Naive thymus-derived CD4-positive, alpha-beta T cell (primary cell): ENCODE results near the gene CSF2. TPM values are rescaled to one million over a fixed set of nuclear protein-coding genes. Genes with fewer than 3 reads are reported as not detected.

Experiments used
- ATAC-seq: fragments of 150-1000 bp; cut with Tn5 transposase; 2 replicates; pipeline ENCODE4 v1.10.0; 2021; ENCODE audit warnings: mild to moderate bottlenecking, moderate library complexity
- CTCF ChIA-PET: fragments of 350-600 bp; sonication (Branson Sonifier 250); formaldehyde crosslinking; loops from one replicate; lab custom pipeline; 2021; ENCODE audit warnings: antibody characterized with exemption; lab: Charles Lee
- POLR2A ChIA-PET: fragments of 350-600 bp; sonication (Branson Sonifier 250); formaldehyde crosslinking; loops from one replicate; lab custom pipeline; 2021; ENCODE audit warnings: antibody characterized with exemption, inconsistent platforms; lab: Charles Lee
- DNase-seq, 9 donors: peaks; one replicate each; pipeline versions ENCODE4 v3.0.0 to v3.0.0-alpha.2; 2020 to 2022; ENCODE audit warnings: mixed read lengths in 1 of 9
- H3K27ac ChIP-seq: one replicate; pipeline ENCODE4 v1.7.0; 2013; ENCODE audit warnings: mild to moderate bottlenecking, low read depth, low read length, moderate library complexity
- H3K27me3 ChIP-seq, 2 donors: one replicate each; pipeline ENCODE4 v1.7.0; 2013; ENCODE audit warnings: low read length in 2 of 2, mild to moderate bottlenecking in 2 of 2, moderate library complexity in 2 of 2; ENCODE audit not compliant: control insufficient read depth in 2 of 2, insufficient read depth in 2 of 2
- H3K36me3 ChIP-seq, 3 experiments: 1 replicate in 2 of 3; 2 replicates in 1 of 3; pipeline ENCODE4 v1.7.0; 2013; ENCODE audit warnings: low read length in 3 of 3, mild to moderate bottlenecking in 3 of 3, moderate library complexity in 1 of 3; ENCODE audit not compliant: insufficient read depth in 3 of 3, control insufficient read depth in 2 of 3
- H3K4me1 ChIP-seq, 2 donors: one replicate each; pipeline ENCODE4 v1.7.0; 2013; ENCODE audit warnings: low read length in 2 of 2, mild to moderate bottlenecking in 2 of 2, moderate library complexity in 1 of 2; ENCODE audit not compliant: control insufficient read depth in 2 of 2, insufficient read depth in 2 of 2
- H3K4me3 ChIP-seq: 2 replicates; pipeline ENCODE4 v1.7.0; 2013; ENCODE audit warnings: mild to moderate bottlenecking, low read length
- H3K9me3 ChIP-seq, 3 experiments: 1 replicate in 2 of 3; 2 replicates in 1 of 3; pipeline ENCODE4 v1.7.0; 2013; ENCODE audit warnings: low read length in 3 of 3; ENCODE audit not compliant: control insufficient read depth in 2 of 3
- H3K27ac Mint-ChIP-seq, 9 donors: one replicate each; pipeline ENCODE4 v1.8.0; 2020 to 2022; ENCODE audit warnings: mixed read lengths in 9 of 9, mild to moderate bottlenecking in 8 of 9, moderate library complexity in 5 of 9, inconsistent platforms in 2 of 9
- H3K27me3 Mint-ChIP-seq, 5 donors: one replicate each; pipeline ENCODE4 v1.8.0; 2021 to 2022; ENCODE audit warnings: mixed read lengths in 5 of 5, mild to moderate bottlenecking in 1 of 5
- H3K36me3 Mint-ChIP-seq, 5 donors: one replicate each; pipeline ENCODE4 v1.8.0; 2020 to 2022; ENCODE audit warnings: mixed read lengths in 5 of 5, mild to moderate bottlenecking in 3 of 5, inconsistent platforms in 1 of 5
- H3K4me1 Mint-ChIP-seq, 7 donors: one replicate each; pipeline ENCODE4 v1.8.0; 2020 to 2022; ENCODE audit warnings: mixed read lengths in 7 of 7, mild to moderate bottlenecking in 3 of 7, inconsistent platforms in 1 of 7
- H3K4me3 Mint-ChIP-seq, 10 donors: one replicate each; pipeline ENCODE4 v1.8.0; 2020 to 2022; ENCODE audit warnings: mild to moderate bottlenecking in 10 of 10, mixed read lengths in 10 of 10, moderate library complexity in 6 of 10, inconsistent platforms in 2 of 10
- H3K9me3 Mint-ChIP-seq, 11 donors: one replicate each; pipeline ENCODE4 v1.8.0; 2020 to 2022; ENCODE audit warnings: mixed read lengths in 11 of 11, mild to moderate bottlenecking in 4 of 11, inconsistent platforms in 1 of 11, moderate library complexity in 1 of 11
- intact Hi-C, 2 donors: fragments of 100-400 bp; cut with micrococcal nuclease; formaldehyde crosslinking; loops; one replicate each; pipeline ENCODE4 v1.15.1; 2023
- polyA plus RNA-seq, 2 donors: library from polyadenylated mRNA; unstranded; fragments of 300-500 nt; fragmentation: Illumina TruSeq; gene quantifications; one replicate each; pipeline ENCODE4 v1.2.3, GENCODE V29; 2021
- total RNA-seq, 6 experiments: library from RNA in 5 of 6; stranded (reverse) in 5 of 6; gene quantifications; 1 replicate in 5 of 6; 2 replicates in 1 of 6; pipeline ENCODE4 v1.2.3 and lab custom pipeline; 2021 to 2026

Gene CSF2
- total and polyA plus RNA-seq, 7 experiments from 2014 or later: 111 TPM; not detected in 6

DNA sequence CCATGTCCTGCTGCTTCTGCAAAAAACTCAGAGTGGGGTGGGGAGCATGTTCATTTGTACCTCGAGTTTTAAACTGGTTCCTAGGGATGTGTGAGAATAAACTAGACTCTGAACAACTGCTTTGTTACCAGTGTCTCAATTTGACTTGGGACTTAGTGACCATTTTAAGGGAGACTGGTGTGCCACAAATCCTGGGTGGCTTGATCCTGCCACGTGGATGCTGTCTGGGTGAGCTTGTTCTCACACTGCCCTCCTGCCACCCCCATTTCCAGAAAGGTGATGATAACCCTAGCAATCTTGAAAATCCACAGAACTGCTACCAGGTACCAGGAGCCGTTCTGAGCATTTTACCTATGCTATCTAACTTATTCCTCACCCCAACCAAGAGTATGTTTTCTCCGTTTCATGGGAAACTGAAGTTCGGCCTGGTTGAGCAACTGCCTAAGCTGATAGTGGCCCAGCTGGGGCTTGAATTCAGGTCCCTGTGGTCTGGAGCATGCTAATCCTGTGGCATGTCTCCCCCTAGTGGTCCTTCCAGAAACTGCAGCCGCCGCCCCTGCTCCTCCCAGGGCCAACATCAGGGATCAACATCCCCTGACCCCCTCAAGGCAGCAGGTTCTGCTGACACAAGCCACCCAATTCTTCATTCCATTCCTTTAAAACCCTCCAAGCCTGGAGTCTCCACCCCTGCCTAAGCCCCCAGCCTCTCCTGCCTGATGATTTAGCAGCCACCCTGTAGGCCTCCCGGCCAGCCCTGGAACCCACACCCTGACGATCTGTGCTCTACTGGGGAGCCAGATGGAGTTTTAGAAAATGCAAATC is 10.3 kb upstream of the CSF2 start:
- DNase-seq (peak; percentile 34 to 85 (median 65)), ATAC-seq (peak; percentile 77)
- peak overlapping the region in 1 of 9 donors; percentile 47 for H3K27ac Mint-ChIP-seq
- peaks cover 0 to 9% (median 0%) of the 10 kb centered on the region in 5 donors for H3K27me3 Mint-ChIP-seq
- H3K36me3 Mint-ChIP-seq: no peaks in the 10 kb centered on the region
- H3K9me3 Mint-ChIP-seq: no peaks in the 10 kb centered on the region
- peaks cover 0 to 68% (median 5%) of the 10 kb centered on the region in 7 donors for H3K4me1 Mint-ChIP-seq
- intact Hi-C loops: loop anchor here (1.0 to 10.0 kb wide), 14 partner anchors 43 to 641 kb away; partner anchors contain the start of genes FNIP1 (in 1 of the 2) and IRF1 (in 1 of the 2)
- POLR2A ChIA-PET: interaction anchor here (0.5 kb wide), 1 partner anchor 296 kb away, joined by 4 read pairs; no protein-coding TSS in a partner anchor
- CTCF ChIA-PET: interaction anchor here (0.8 to 3.2 kb wide), 7 partner anchors 36 to 475 kb away, joined by 3 to 23 read pairs (median 6); no protein-coding TSS in a partner anchor
- H3K36me3 ChIP-seq: no peaks in the 10 kb centered on the region
- peaks cover 0 to 21% of the 10 kb centered on the region in 2 donors for H3K4me1 ChIP-seq
- no peak overlapping the region for H3K4me3 ChIP-seq
- no peaks in the 10 kb centered on the region for H3K9me3 ChIP-seq
- H3K4me3 Mint-ChIP-seq: no peak overlapping the region
- H3K27me3 ChIP-seq: no peaks in the 10 kb centered on the region
- H3K27ac ChIP-seq: no peak overlapping the region

DNA sequence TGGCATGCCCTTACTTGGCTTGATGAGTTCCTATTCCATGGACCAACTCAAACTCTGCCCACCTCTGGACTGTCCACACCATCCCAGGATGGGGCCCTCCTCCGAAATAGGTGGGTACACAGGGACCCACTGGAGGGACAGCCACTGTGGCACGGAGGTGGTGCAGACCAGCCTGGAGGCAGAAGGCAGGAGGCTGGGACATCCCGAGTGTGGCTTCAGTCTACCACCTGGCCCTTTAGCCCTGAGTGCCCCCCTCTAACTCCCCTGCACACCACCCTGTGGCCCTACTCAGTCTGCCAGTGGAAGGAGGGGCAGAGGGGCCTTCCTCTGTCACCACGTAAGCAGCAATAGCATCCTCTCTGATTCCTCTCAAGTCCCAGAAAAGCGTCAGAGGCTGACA is 9.4 kb upstream of the CSF2 start:
- no peak overlapping the region for H3K27ac ChIP-seq

DNA sequence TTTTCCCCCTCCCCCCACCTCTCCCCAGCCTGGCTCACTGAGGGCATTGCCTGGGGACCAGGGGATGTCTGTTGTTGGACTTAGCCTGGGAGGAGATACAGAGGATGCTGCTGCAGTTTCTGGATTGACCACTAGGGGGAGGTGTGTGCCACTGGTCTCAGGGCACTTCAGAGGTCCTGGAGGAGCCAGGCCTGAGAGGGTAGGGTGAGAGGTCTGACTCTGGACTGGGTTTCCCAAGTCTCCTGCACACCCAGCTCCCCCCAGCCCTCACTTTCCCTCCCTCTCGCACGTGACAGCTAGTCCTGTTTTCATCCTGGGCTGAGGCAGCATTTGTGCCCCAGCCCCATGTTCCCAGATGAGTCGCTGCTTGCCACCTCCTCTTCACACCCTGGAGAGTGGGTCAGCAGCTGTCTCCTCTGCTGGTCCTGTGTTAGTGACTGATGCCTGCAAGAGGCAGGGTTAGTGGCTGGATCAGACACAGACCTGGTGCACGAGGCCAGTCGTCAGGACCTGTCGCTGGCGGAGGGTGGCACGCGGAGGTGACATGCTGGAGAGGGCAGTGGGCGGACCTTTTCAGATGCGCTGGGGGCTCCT is 8.8 kb upstream of the CSF2 start:
- H3K36me3 ChIP-seq: no peaks in the 10 kb centered on the region
- no peaks in the 10 kb centered on the region for H3K27me3 ChIP-seq
- CTCF ChIA-PET: interaction anchor here (0.6 to 3.2 kb wide), 3 partner anchors 185 to 476 kb away, joined by 3 to 23 read pairs (median 4); no protein-coding TSS in a partner anchor
- Mint-ChIP-seq H3K9me3 (no peaks in the 10 kb centered on the region), H3K27ac (peak overlapping the region in 2 of 9 donors; percentile 30 to 79), H3K4me1 (peaks cover 0 to 62% (median 5%) of the 10 kb centered on the region in 7 donors), H3K27me3 (peaks cover 0 to 7% (median 0%) of the 10 kb centered on the region in 5 donors), H3K4me3 (no peak overlapping the region), H3K36me3 (no peaks in the 10 kb centered on the region)
- no peak overlapping the region for H3K4me3 ChIP-seq
- peak; percentile 80 for ATAC-seq
- no peaks in the 10 kb centered on the region for H3K9me3 ChIP-seq
- peak; percentile 40 to 82 (median 64) for DNase-seq
- POLR2A ChIA-PET: no interaction called here
- H3K27ac ChIP-seq: no peak overlapping the region
- intact Hi-C loops: loop anchor here (1.0 to 10.0 kb wide), 12 partner anchors 38 to 643 kb away; partner anchors contain the start of gene IRF1 (in 1 of the 2)
- H3K4me1 ChIP-seq: peaks cover 0 to 9% of the 10 kb centered on the region in 2 donors

More for the DNA sequence above, 9.4 kb upstream of the CSF2 start:
- H3K9me3 Mint-ChIP-seq: no peaks in the 10 kb centered on the region
- no peak overlapping the region for H3K27ac Mint-ChIP-seq
- H3K27me3 ChIP-seq: no peaks in the 10 kb centered on the region
- no peaks in the 10 kb centered on the region for H3K36me3 ChIP-seq
- peak in 1 of 9 donors; percentile 22 for DNase-seq
- no peak for ATAC-seq
- no peaks in the 10 kb centered on the region for H3K36me3 Mint-ChIP-seq
- peaks cover 0 to 66% (median 5%) of the 10 kb centered on the region in 7 donors for H3K4me1 Mint-ChIP-seq
- H3K4me1 ChIP-seq: peaks cover 0 to 14% of the 10 kb centered on the region in 2 donors
- H3K27me3 Mint-ChIP-seq: peaks cover 0 to 8% (median 0%) of the 10 kb centered on the region in 5 donors
- CTCF ChIA-PET: interaction anchor here (0.6 to 3.2 kb wide), 4 partner anchors 58 to 569 kb away, joined by 3 to 23 read pairs (median 4); no protein-coding TSS in a partner anchor
- H3K4me3 Mint-ChIP-seq: no peak overlapping the region
- H3K9me3 ChIP-seq: no peaks in the 10 kb centered on the region
- no peak overlapping the region for H3K4me3 ChIP-seq
- POLR2A ChIA-PET: interaction anchor here (0.5 kb wide), 1 partner anchor 297 kb away, joined by 4 read pairs; no protein-coding TSS in a partner anchor
- intact Hi-C loops: loop anchor here (1.0 to 10.0 kb wide), 12 partner anchors 39 to 642 kb away; partner anchors contain the start of gene IRF1 (in 1 of the 2)

DNA sequence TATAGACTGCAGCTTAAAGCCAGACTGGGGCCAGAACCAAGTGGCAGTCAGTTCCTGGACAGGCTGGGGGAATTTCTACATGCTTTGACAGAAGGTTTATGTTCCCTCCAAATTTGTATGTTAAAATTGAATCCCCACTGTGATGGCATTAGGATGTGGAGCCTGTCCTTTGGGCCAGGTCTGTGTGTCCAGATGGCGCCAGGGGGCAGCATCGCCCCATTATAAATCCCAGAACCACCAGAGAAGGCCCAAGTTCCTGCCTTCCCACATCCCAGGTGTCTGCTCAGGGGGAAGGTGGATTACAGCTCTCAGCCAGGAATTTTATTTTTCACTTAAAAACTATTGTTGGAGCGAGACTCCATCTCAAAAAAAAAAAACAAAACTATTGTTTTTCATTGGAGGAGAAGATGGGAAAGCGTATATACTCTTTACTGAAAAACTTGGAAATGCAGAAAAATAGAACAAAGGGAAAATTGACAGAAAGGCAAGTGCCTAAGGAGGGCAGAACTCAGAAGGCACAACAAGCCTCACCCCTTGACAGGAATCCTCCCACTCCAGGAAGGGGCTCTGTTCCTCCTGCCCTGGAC is 8.1 kb upstream of the CSF2 start:
- H3K27ac Mint-ChIP-seq: peak overlapping the region in 2 of 9 donors; percentile 46 to 82
- Histone ChIP-seq H3K27me3 (no peaks in the 10 kb centered on the region), H3K27ac (no peak overlapping the region), H3K4me1 (peaks cover 0 to 9% of the 10 kb centered on the region in 2 donors), H3K36me3 (no peaks in the 10 kb centered on the region), H3K4me3 (no peak overlapping the region), H3K9me3 (no peaks in the 10 kb centered on the region)
- DNase-seq (peak in 4 of 9 donors; percentile 11 to 59 (median 24)), ATAC-seq (peak; percentile 31)
- H3K36me3 Mint-ChIP-seq: no peaks in the 10 kb centered on the region
- POLR2A ChIA-PET: no interaction called here
- CTCF ChIA-PET: interaction anchor here (0.6 to 3.2 kb wide), 3 partner anchors 185 to 477 kb away, joined by 3 to 23 read pairs (median 4); no protein-coding TSS in a partner anchor
- H3K4me1 Mint-ChIP-seq: peaks cover 0 to 66% (median 5%) of the 10 kb centered on the region in 7 donors
- no peaks in the 10 kb centered on the region for H3K9me3 Mint-ChIP-seq
- intact Hi-C loops: loop anchor here (2.0 to 10.0 kb wide), 6 partner anchors 69 to 429 kb away; partner anchors contain the start of gene IRF1 (in 1 of the 2)
- no peak overlapping the region for H3K4me3 Mint-ChIP-seq
- peaks cover 0 to 6% (median 0%) of the 10 kb centered on the region in 5 donors for H3K27me3 Mint-ChIP-seq

DNA sequence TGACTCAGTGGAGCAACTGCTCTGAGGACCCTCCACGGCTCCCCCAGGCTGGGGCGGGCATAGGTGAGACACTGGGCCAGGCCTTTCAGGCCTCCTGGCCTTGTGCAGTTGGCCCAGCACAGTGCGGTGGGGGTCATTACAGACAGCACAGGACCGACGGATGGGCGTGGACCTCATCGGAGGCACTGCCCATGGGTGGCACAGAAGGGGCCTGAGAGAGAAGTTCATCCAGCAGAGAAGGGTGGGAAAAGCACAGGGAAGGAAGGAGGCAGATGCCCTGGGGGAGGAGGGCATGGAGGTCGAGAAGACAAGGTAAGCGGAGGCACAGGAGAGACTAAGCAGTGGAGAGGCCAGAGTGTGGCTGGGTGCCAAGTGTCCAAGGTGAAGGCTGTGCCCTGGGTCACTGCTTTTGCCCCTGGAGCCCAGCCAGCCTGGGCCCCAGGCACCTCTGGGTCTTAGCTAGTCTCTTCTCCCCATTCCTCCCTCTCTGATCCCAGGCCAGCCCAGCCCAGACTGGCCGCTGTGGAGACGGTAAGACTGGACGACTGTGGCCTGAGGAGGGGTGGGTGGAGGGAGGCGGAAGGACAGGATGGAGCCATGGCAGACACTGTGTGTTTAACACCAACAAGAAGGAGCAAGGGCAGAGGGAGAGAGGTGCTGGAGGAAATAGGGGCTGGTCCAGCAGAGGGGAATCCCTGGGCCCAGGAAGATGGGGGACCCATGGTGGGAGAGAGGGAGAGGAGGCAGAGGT is 7.5 kb upstream of the CSF2 start:
- Histone ChIP-seq H3K9me3 (no peaks in the 10 kb centered on the region), H3K27me3 (no peaks in the 10 kb centered on the region), H3K36me3 (no peaks in the 10 kb centered on the region), H3K4me1 (peaks cover 0 to 9% of the 10 kb centered on the region in 2 donors), H3K4me3 (no peak overlapping the region), H3K27ac (no peak overlapping the region)
- Mint-ChIP-seq H3K27ac (peak overlapping the region in 2 of 9 donors; percentile 21 to 53), H3K36me3 (peaks cover 0 to 2% (median 0%) of the 10 kb centered on the region in 5 donors), H3K4me3 (no peak overlapping the region), H3K9me3 (no peaks in the 10 kb centered on the region), H3K4me1 (peaks cover 0 to 64% (median 5%) of the 10 kb centered on the region in 7 donors), H3K27me3 (no peaks in the 10 kb centered on the region)
- intact Hi-C loops: loop anchor here (2.0 to 10.0 kb wide), 6 partner anchors 69 to 429 kb away; partner anchors contain the start of gene IRF1 (in 1 of the 2)
- DNase-seq (no peak), ATAC-seq (no peak)
- ChIA-PET CTCF (interaction anchor here (0.9 kb wide), 1 partner anchor 256 kb away, joined by 3 read pairs; no protein-coding TSS in a partner anchor), POLR2A (no interaction called here)
